HEK293 (cell line): ENCODE results near the gene ZNF524.
A peak's percentile ranks its signal among the peaks of the same experiment; 100 is the strongest.

ENCODE experiments used
- CTCF ChIA-PET: fragments of 350-600 bp; formaldehyde crosslinking; extraction: SDS; loops from one replicate; lab custom pipeline; 2021; ENCODE audit warnings: antibody characterized with exemption; lab: Yijun Ruan, JAX
- POLR2A ChIA-PET: fragments of 300-600 bp; formaldehyde crosslinking; extraction: SDS; loops from one replicate; lab custom pipeline; 2020; ENCODE audit warnings: antibody characterized with exemption, inconsistent platforms; lab: Yijun Ruan, JAX
- H3K27ac ChIP-seq: fragments of 200-500 bp; sonication (Bioruptor generic); 2 replicates; pipeline ENCODE4 v1.5.1; 2014; ENCODE audit warnings: low read depth, low read length, control low read depth, inconsistent platforms; ENCODE audit errors: extremely low read depth
- H3K36me3 ChIP-seq, 2 experiments: fragments of 200-500 bp in 1 of 2; sonication (Bioruptor generic) in 1 of 2; 1 replicate in 1 of 2; 2 replicates in 1 of 2; pipeline ENCODE4 v1.5.1; 2014 to 2017; ENCODE audit warnings: inconsistent platforms in 2 of 2, low read length in 2 of 2; ENCODE audit not compliant: control insufficient read depth in 2 of 2, insufficient read depth in 1 of 2
- H3K4me1 ChIP-seq: fragments of 200-500 bp; sonication (Bioruptor generic); 2 replicates; pipeline ENCODE4 v1.5.1; 2014; ENCODE audit warnings: mild to moderate bottlenecking, low read length, inconsistent platforms; ENCODE audit not compliant: control insufficient read depth, insufficient read depth
- H3K4me3 ChIP-seq: 2 replicates; pipeline ENCODE4 v1.5.1; 2011; ENCODE audit warnings: low read depth, mild to moderate bottlenecking, control low read depth, low read length, moderate library complexity
- H3K9me3 ChIP-seq: fragments of 200-500 bp; sonication (Bioruptor generic); 2 replicates; pipeline ENCODE4 v1.5.1; 2014; ENCODE audit warnings: low read depth, low read length, inconsistent platforms; ENCODE audit not compliant: control insufficient read depth, insufficient read depth
- HOXA7 ChIP-seq: sonication (generic); formaldehyde crosslinking; IDR thresholded peaks from 2 replicates; pipeline ENCODE4 v1.8.1; 2022; ENCODE audit warnings: missing genetic modification reagents, borderline replicate concordance
- KLF1 ChIP-seq: fragments of 450-650 bp; formaldehyde crosslinking; IDR thresholded peaks from 2 replicates; pipeline ENCODE4 v1.5.1; 2016; ENCODE audit warnings: missing biosample characterization, missing genetic modification characterization
- PRDM1 ChIP-seq: fragments of 450-650 bp; formaldehyde crosslinking; IDR thresholded peaks from 2 replicates; pipeline ENCODE4; 2016; ENCODE audit warnings: missing biosample characterization, missing genetic modification characterization
- TRIM28 ChIP-seq: IDR thresholded peaks from 2 replicates; pipeline ENCODE4 v1.6.1; 2011; ENCODE audit warnings: low read length, control low read depth, borderline replicate concordance
- ZBTB20 ChIP-seq: fragments of 450-650 bp; formaldehyde crosslinking; IDR thresholded peaks from 2 replicates; pipeline ENCODE4 v1.5.1; 2016; ENCODE audit warnings: missing biosample characterization, missing genetic modification characterization
- ZFHX2 ChIP-seq: fragments of 450-650 bp; formaldehyde crosslinking; conservative IDR thresholded peaks from 2 replicates; pipeline ENCODE4 v1.5.1; 2016; ENCODE audit warnings: missing biosample characterization, missing genetic modification characterization
- ZIC2 ChIP-seq: fragments of 450-650 bp; formaldehyde crosslinking; IDR thresholded peaks from 2 replicates; pipeline ENCODE4 v1.5.1; 2016; ENCODE audit warnings: missing biosample characterization, missing genetic modification characterization
- ZNF140 ChIP-seq: fragments of 450-650 bp; formaldehyde crosslinking; IDR thresholded peaks from 2 replicates; pipeline ENCODE4 v1.5.1; 2016; ENCODE audit warnings: missing biosample characterization, missing genetic modification characterization
- ZNF155 ChIP-seq: fragments of 450-650 bp; formaldehyde crosslinking; IDR thresholded peaks from 2 replicates; pipeline ENCODE4 v1.5.1; 2016; ENCODE audit warnings: missing biosample characterization, missing genetic modification characterization
- ZNF26 ChIP-seq: fragments of 450-650 bp; formaldehyde crosslinking; IDR thresholded peaks from 2 replicates; pipeline ENCODE4 v1.5.1; 2016; ENCODE audit warnings: missing biosample characterization, missing genetic modification characterization
- ZNF423 ChIP-seq: fragments of 450-650 bp; formaldehyde crosslinking; IDR thresholded peaks from 2 replicates; pipeline ENCODE4 v1.5.1; 2016; ENCODE audit warnings: missing biosample characterization, missing genetic modification characterization
- ZNF571 ChIP-seq: fragments of 450-650 bp; formaldehyde crosslinking; IDR thresholded peaks from 2 replicates; pipeline ENCODE4 v1.5.0; 2017; ENCODE audit warnings: missing biosample characterization, missing genetic modification characterization
- ZNF654 ChIP-seq: fragments of 450-650 bp; formaldehyde crosslinking; IDR thresholded peaks from 2 replicates; pipeline ENCODE4 v1.5.1; 2016; ENCODE audit warnings: low read depth, missing biosample characterization, missing genetic modification characterization
- ZNF792 ChIP-seq: fragments of 450-650 bp; formaldehyde crosslinking; IDR thresholded peaks from 2 replicates; pipeline ENCODE4 v1.5.1; 2016; ENCODE audit warnings: missing biosample characterization, missing genetic modification characterization
- ZXDB ChIP-seq: fragments of 450-650 bp; formaldehyde crosslinking; IDR thresholded peaks from 2 replicates; pipeline ENCODE4 v1.5.1; 2016; ENCODE audit warnings: missing biosample characterization, missing genetic modification characterization
- TF ChIP-seq, protein P1 (sequence below): fragments of 450-650 bp; formaldehyde crosslinking; IDR thresholded peaks from 2 replicates; pipeline ENCODE4 v1.5.1; 2016; ENCODE audit warnings: missing biosample characterization, missing genetic modification characterization
- TF ChIP-seq, protein P2 (sequence below): fragments of 450-650 bp; formaldehyde crosslinking; conservative IDR thresholded peaks from 2 replicates; pipeline ENCODE4 v1.5.1; 2016; ENCODE audit warnings: low read depth, missing biosample characterization, missing genetic modification characterization
- TF ChIP-seq, protein P3 (sequence below): fragments of 450-650 bp; formaldehyde crosslinking; IDR thresholded peaks from 2 replicates; pipeline ENCODE4 v1.5.1; 2017; ENCODE audit warnings: missing biosample characterization, missing genetic modification characterization
- TF ChIP-seq, protein P4 (sequence below): fragments of 450-650 bp; formaldehyde crosslinking; IDR thresholded peaks from 2 replicates; pipeline ENCODE4 v1.5.1; 2016; ENCODE audit warnings: missing biosample characterization, missing genetic modification characterization, borderline replicate concordance

Gene ZNF524

GRCh38 chr19:55603115-55603514 is 3.0 kb downstream of the ZNF524 start (continued):
- TF ChIP-seq, protein P1, sequence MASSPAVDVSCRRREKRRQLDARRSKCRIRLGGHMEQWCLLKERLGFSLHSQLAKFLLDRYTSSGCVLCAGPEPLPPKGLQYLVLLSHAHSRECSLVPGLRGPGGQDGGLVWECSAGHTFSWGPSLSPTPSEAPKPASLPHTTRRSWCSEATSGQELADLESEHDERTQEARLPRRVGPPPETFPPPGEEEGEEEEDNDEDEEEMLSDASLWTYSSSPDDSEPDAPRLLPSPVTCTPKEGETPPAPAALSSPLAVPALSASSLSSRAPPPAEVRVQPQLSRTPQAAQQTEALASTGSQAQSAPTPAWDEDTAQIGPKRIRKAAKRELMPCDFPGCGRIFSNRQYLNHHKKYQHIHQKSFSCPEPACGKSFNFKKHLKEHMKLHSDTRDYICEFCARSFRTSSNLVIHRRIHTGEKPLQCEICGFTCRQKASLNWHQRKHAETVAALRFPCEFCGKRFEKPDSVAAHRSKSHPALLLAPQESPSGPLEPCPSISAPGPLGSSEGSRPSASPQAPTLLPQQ (tag by site-specific recombination) = no peak
- no peak for TF ChIP-seq ZNF155 (tag by site-specific recombination)
- TF ChIP-seq ZNF26 (tag by site-specific recombination) = no peak
- TF ChIP-seq ZNF654 (tag by site-specific recombination) = no peak
- no peak for TF ChIP-seq ZNF423 (tag by site-specific recombination)
- TF ChIP-seq HOXA7 (CRISPR knock-in tag) = no peak

GRCh38 chr19:55603581-55604292 is 3.6 kb downstream of the ZNF524 start:
- peaks cover 7 to 15% of the 10 kb centered on the region in 2 experiments; a peak in 2 of 3 replicates for H3K36me3 ChIP-seq
- TF ChIP-seq ZXDB = no peak
- 0 out of 2 replicates have a peak, but pooled peaks have one; percentile 18 for TF ChIP-seq KLF1 (tag by site-specific recombination)
- TF ChIP-seq TRIM28 = no peak
- TF ChIP-seq ZNF571 (tag by site-specific recombination) = no peak
- peak overlapping the region; percentile 58 for H3K27ac ChIP-seq
- no peak overlapping the region for H3K4me3 ChIP-seq
- no peaks in the 10 kb centered on the region for H3K9me3 ChIP-seq
- ChIA-PET POLR2A (interaction anchor here (0.6 to 4.5 kb wide), 12 partner anchors 16 to 784 kb away, joined by 3 to 75 read pairs (median 6); partner anchors contain the start of genes ISOC2, NAT14, ZNF579 and ZNF628), CTCF (interaction anchor here (1.2 to 3.1 kb wide), 2 partner anchors 28 to 100 kb away, joined by 10 to 48 read pairs; no protein-coding TSS in a partner anchor)
- peaks cover 8% of the 10 kb centered on the region; the same call in 1 of the 2 replicates for H3K4me1 ChIP-seq

DNA sequence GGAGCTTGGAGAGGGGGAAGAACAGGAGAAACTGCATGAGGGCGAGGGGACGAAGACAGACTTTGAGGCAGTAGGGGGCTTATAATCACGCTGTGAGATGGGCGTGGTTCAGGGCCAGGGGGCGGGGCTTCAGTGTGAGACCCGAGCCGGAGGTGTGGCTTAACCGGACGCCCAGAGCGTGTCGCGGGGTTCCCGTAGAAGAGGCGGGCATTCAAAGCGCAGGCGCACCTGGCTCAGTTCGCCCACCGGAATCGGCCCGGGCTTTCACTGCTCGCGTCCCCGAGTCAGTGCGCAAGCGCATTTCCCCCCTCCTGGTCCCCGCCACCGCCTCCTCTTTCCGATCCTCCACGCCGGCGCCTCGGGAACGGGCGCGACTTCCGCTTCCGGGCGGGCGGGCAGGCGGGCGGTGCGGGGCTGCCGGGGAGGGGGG is 5.1 kb downstream of the ZNF524 start:
- H3K4me1 ChIP-seq = peaks cover 8% of the 10 kb centered on the region; the same call in 1 of the 2 replicates
- peak overlapping the region; percentile 88; the same call in 1 of the 2 replicates for H3K27ac ChIP-seq
- H3K36me3 ChIP-seq = peaks cover 15 to 27% of the 10 kb centered on the region in 2 experiments; a peak in 2 of 3 replicates
- H3K4me3 ChIP-seq = peak overlapping the region; percentile 97
- POLR2A ChIA-PET = interaction anchor here (0.5 to 4.5 kb wide), 18 partner anchors 16 to 488 kb away, joined by 3 to 75 read pairs (median 4); partner anchors contain the start of genes PPP1R12C, U2AF2, UBE2S and ZNF579
- no peaks in the 10 kb centered on the region for H3K9me3 ChIP-seq
- CTCF ChIA-PET = interaction anchor here (0.5 to 3.1 kb wide), 22 partner anchors 14 to 266 kb away, joined by 3 to 50 read pairs (median 6); partner anchors contain the start of genes ISOC2, KMT5C and ZNF784
- TF ChIP-seq PRDM1 (tag by site-specific recombination) (peak; percentile 22; the same call in 1 of the 2 replicates), ZFHX2 (tag by site-specific recombination) (peak; percentile 52), ZIC2 (peak; percentile 63), ZNF140 (no peak), ZBTB20 (tag by site-specific recombination) (peak; percentile 72; the same call in 1 of the 2 replicates), ZXDB (peak; percentile 29), ZNF792 (no peak)
- TF ChIP-seq, protein P2, sequence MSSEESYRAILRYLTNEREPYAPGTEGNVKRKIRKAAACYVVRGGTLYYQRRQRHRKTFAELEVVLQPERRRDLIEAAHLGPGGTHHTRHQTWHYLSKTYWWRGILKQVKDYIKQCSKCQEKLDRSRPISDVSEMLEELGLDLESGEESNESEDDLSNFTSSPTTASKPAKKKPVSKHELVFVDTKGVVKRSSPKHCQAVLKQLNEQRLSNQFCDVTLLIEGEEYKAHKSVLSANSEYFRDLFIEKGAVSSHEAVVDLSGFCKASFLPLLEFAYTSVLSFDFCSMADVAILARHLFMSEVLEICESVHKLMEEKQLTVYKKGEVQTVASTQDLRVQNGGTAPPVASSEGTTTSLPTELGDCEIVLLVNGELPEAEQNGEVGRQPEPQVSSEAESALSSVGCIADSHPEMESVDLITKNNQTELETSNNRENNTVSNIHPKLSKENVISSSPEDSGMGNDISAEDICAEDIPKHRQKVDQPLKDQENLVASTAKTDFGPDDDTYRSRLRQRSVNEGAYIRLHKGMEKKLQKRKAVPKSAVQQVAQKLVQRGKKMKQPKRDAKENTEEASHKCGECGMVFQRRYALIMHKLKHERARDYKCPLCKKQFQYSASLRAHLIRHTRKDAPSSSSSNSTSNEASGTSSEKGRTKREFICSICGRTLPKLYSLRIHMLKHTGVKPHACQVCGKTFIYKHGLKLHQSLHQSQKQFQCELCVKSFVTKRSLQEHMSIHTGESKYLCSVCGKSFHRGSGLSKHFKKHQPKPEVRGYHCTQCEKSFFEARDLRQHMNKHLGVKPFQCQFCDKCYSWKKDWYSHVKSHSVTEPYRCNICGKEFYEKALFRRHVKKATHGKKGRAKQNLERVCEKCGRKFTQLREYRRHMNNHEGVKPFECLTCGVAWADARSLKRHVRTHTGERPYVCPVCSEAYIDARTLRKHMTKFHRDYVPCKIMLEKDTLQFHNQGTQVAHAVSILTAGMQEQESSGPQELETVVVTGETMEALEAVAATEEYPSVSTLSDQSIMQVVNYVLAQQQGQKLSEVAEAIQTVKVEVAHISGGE = peak; percentile 88
- TF ChIP-seq, protein P3, sequence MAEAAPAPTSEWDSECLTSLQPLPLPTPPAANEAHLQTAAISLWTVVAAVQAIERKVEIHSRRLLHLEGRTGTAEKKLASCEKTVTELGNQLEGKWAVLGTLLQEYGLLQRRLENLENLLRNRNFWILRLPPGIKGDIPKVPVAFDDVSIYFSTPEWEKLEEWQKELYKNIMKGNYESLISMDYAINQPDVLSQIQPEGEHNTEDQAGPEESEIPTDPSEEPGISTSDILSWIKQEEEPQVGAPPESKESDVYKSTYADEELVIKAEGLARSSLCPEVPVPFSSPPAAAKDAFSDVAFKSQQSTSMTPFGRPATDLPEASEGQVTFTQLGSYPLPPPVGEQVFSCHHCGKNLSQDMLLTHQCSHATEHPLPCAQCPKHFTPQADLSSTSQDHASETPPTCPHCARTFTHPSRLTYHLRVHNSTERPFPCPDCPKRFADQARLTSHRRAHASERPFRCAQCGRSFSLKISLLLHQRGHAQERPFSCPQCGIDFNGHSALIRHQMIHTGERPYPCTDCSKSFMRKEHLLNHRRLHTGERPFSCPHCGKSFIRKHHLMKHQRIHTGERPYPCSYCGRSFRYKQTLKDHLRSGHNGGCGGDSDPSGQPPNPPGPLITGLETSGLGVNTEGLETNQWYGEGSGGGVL = peak; percentile 88
- TF ChIP-seq, protein P4, sequence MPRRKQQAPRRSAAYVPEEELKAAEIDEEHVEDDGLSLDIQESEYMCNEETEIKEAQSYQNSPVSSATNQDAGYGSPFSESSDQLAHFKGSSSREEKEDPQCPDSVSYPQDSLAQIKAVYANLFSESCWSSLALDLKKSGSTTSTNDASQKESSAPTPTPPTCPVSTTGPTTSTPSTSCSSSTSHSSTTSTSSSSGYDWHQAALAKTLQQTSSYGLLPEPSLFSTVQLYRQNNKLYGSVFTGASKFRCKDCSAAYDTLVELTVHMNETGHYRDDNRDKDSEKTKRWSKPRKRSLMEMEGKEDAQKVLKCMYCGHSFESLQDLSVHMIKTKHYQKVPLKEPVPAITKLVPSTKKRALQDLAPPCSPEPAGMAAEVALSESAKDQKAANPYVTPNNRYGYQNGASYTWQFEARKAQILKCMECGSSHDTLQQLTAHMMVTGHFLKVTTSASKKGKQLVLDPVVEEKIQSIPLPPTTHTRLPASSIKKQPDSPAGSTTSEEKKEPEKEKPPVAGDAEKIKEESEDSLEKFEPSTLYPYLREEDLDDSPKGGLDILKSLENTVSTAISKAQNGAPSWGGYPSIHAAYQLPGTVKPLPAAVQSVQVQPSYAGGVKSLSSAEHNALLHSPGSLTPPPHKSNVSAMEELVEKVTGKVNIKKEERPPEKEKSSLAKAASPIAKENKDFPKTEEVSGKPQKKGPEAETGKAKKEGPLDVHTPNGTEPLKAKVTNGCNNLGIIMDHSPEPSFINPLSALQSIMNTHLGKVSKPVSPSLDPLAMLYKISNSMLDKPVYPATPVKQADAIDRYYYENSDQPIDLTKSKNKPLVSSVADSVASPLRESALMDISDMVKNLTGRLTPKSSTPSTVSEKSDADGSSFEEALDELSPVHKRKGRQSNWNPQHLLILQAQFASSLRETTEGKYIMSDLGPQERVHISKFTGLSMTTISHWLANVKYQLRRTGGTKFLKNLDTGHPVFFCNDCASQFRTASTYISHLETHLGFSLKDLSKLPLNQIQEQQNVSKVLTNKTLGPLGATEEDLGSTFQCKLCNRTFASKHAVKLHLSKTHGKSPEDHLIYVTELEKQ (tag by site-specific recombination) = no peak
